ENCODE data around the gene CEP85. TPM values are rescaled to one million over a fixed set of nuclear protein-coding genes. Genes with fewer than 3 reads are reported as not detected.

The CEP85 gene
- total RNA-seq, 2 experiments from 2014 or later: 32.8 to 33.7 TPM

GRCh38 chr1:26295194-26296138, 61.5 kb downstream of the CEP85 start:
- Mint-ChIP-seq H3K4me1 (ENCODE audit: low read depth) (peaks cover 20% of the 10 kb centered on the region), H3K27me3 (no peaks in the 10 kb centered on the region), H3K9me3 (no peaks in the 10 kb centered on the region), H3K4me3 (no peak overlapping the region), H3K27ac (no peak overlapping the region), H3K36me3 (ENCODE audit: low read depth) (peaks cover 7% of the 10 kb centered on the region)
- CTCF ChIA-PET: interaction anchor here (1.2 kb wide), 1 partner anchor 20 kb away, joined by 4 read pairs; no protein-coding TSS in a partner anchor
- ATAC-seq (no peak), DNase-seq (no peak)
- POLR2A ChIA-PET: interaction anchor here (0.6 to 6.8 kb wide), 4 partner anchors 6 to 19 kb away, joined by 5 to 44 read pairs (median 6); partner anchors contain the start of gene UBXN11
- no peak for TF ChIP-seq CTCF (IDR thresholded peaks at IDR 0.05)
- intact Hi-C loops (cut with micrococcal nuclease): no loop called here

GRCh38 chr1:26296340-26297056, 62.5 kb downstream of the CEP85 start:
- no peak for TF ChIP-seq CTCF (IDR thresholded peaks at IDR 0.05)
- Mint-ChIP-seq H3K27ac (no peak overlapping the region), H3K36me3 (ENCODE audit: low read depth) (peaks cover 9% of the 10 kb centered on the region), H3K27me3 (no peaks in the 10 kb centered on the region), H3K9me3 (no peaks in the 10 kb centered on the region), H3K4me1 (ENCODE audit: low read depth) (peaks cover 11% of the 10 kb centered on the region), H3K4me3 (no peak overlapping the region)
- ChIA-PET POLR2A (interaction anchor here (0.8 to 6.8 kb wide), 4 partner anchors 7 to 49 kb away, joined by 3 to 44 read pairs (median 6); partner anchors contain the start of gene UBXN11), CTCF (interaction anchor here (0.9 to 2.2 kb wide), 4 partner anchors 10 to 25 kb away, joined by 3 to 5 read pairs (median 4); partner anchors contain the start of gene UBXN11)
- DNase-seq: no peak
- no peak for ATAC-seq
- intact Hi-C loops (cut with micrococcal nuclease): no loop called here

GRCh38 chr1:26297057-26297790, 63.2 kb downstream of the CEP85 start:
- ChIA-PET CTCF (interaction anchor here (0.9 to 2.2 kb wide), 4 partner anchors 10 to 24 kb away, joined by 3 to 5 read pairs (median 4); partner anchors contain the start of gene UBXN11), POLR2A (interaction anchor here (0.8 to 6.8 kb wide), 4 partner anchors 8 to 50 kb away, joined by 3 to 44 read pairs (median 14); no protein-coding TSS in a partner anchor)
- peaks cover 4% of the 10 kb centered on the region for H3K4me1 Mint-ChIP-seq (ENCODE audit: low read depth)
- no peak overlapping the region for H3K4me3 Mint-ChIP-seq
- no peak for TF ChIP-seq CTCF (IDR thresholded peaks at IDR 0.05)
- DNase-seq: no peak
- H3K27ac Mint-ChIP-seq: no peak overlapping the region
- H3K27me3 Mint-ChIP-seq: no peaks in the 10 kb centered on the region
- intact Hi-C loops (cut with micrococcal nuclease): no loop called here
- peaks cover 9% of the 10 kb centered on the region for H3K36me3 Mint-ChIP-seq (ENCODE audit: low read depth)
- H3K9me3 Mint-ChIP-seq: no peaks in the 10 kb centered on the region
- no peak for ATAC-seq

GRCh38 chr1:26297791-26298124, 63.8 kb downstream of the CEP85 start:
- CTCF ChIA-PET: interaction anchor here (2.2 kb wide), 1 partner anchor 13 kb away, joined by 5 read pairs; no protein-coding TSS in a partner anchor
- H3K4me3 Mint-ChIP-seq: no peak overlapping the region
- peaks cover 9% of the 10 kb centered on the region for H3K36me3 Mint-ChIP-seq (ENCODE audit: low read depth)
- ATAC-seq (no peak), DNase-seq (no peak)
- peaks cover 3% of the 10 kb centered on the region for H3K4me1 Mint-ChIP-seq (ENCODE audit: low read depth)
- H3K27ac Mint-ChIP-seq: no peak overlapping the region
- intact Hi-C loops (cut with micrococcal nuclease): no loop called here
- POLR2A ChIA-PET: interaction anchor here (1.1 to 6.8 kb wide), 4 partner anchors 8 to 17 kb away, joined by 4 to 44 read pairs (median 14); partner anchors contain the start of gene UBXN11
- no peaks in the 10 kb centered on the region for H3K9me3 Mint-ChIP-seq
- no peaks in the 10 kb centered on the region for H3K27me3 Mint-ChIP-seq
- no peak for TF ChIP-seq CTCF (IDR thresholded peaks at IDR 0.05)

Measured in activated CD8-positive, alpha-beta T cell treated with anti-CD3 and anti-CD28 coated beads for 36 hours (primary cell).